ENCODE measurements around the gene KIR3DL1. TPM values are rescaled to one million over a fixed set of nuclear protein-coding genes. Genes with fewer than 3 reads are reported as not detected.
"Not testable (repeated sequence)": the region's sequence is repeated elsewhere in the genome, so short reads cannot be mapped to it uniquely, and the experiment has no call there.

Gene KIR3DL1
- total RNA-seq, 1 experiment from 2014 or later, result not detected

DNA sequence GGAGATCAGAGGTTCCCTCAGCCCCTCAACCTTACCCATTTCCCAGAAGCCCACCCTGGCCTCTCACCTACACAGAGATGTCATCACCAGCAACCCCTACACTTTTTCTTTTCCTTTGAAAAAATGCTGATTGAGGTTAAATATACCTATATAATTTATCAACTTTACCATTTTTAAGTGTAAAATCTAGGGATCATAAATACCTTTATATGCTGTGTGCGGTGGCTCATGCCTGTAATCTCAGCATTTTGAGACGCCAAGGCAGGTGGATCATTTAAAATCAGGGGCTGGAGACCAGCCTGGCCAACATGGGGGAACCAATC, 9.8 kb upstream of the KIR3DL1 start:
- no peaks in the 10 kb centered on the region for H3K9me3 ChIP-seq (ENCODE audit: control insufficient read depth, insufficient read depth, low read depth, low read length)
- no TSS peak for BruUV-seq (replicated peaks)
- H3K36me3 ChIP-seq (ENCODE audit: control insufficient read depth, insufficient read depth, low read length), result no peaks in the 10 kb centered on the region
- in situ Hi-C loops (cut with HindIII; ENCODE audit: low pct_unique_long_range_greater_than_20kb, low sequenced_read_pairs), result no loop called here
- ATAC-seq, result no peak
- H3K4me3 ChIP-seq (ENCODE audit: low read depth in 2 of 2, low read length in 2 of 2), result no peak overlapping the region
- ChIA-PET POLR2A (no interaction called here), CTCF (no interaction called here)
- H3K27me3 ChIP-seq (ENCODE audit: control insufficient read depth, insufficient read depth, low read length), result peaks cover 9% of the 10 kb centered on the region
- no peak for DNase-seq (ENCODE audit: low read depth, low spot score)
- H3K27ac ChIP-seq (ENCODE audit: low read length), result no peak overlapping the region
- intact Hi-C loops (cut with micrococcal nuclease; ENCODE audit: unreplicated experiment), result no loop called here
- TF ChIP-seq TCF7L2 (IDR thresholded peaks at IDR 0.05; ENCODE audit: low read depth, low read length) (no peak), SIN3A (IDR thresholded peaks at IDR 0.05; ENCODE audit: borderline replicate concordance, insufficient read depth, low read depth, low read length) (no peak), POLR2AphosphoS5 (IDR thresholded peaks at IDR 0.05; ENCODE audit: low read depth, low read length) (no peak)
- TF ChIP-seq, protein P1, sequence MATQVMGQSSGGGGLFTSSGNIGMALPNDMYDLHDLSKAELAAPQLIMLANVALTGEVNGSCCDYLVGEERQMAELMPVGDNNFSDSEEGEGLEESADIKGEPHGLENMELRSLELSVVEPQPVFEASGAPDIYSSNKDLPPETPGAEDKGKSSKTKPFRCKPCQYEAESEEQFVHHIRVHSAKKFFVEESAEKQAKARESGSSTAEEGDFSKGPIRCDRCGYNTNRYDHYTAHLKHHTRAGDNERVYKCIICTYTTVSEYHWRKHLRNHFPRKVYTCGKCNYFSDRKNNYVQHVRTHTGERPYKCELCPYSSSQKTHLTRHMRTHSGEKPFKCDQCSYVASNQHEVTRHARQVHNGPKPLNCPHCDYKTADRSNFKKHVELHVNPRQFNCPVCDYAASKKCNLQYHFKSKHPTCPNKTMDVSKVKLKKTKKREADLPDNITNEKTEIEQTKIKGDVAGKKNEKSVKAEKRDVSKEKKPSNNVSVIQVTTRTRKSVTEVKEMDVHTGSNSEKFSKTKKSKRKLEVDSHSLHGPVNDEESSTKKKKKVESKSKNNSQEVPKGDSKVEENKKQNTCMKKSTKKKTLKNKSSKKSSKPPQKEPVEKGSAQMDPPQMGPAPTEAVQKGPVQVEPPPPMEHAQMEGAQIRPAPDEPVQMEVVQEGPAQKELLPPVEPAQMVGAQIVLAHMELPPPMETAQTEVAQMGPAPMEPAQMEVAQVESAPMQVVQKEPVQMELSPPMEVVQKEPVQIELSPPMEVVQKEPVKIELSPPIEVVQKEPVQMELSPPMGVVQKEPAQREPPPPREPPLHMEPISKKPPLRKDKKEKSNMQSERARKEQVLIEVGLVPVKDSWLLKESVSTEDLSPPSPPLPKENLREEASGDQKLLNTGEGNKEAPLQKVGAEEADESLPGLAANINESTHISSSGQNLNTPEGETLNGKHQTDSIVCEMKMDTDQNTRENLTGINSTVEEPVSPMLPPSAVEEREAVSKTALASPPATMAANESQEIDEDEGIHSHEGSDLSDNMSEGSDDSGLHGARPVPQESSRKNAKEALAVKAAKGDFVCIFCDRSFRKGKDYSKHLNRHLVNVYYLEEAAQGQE (IDR thresholded peaks at IDR 0.05; ENCODE audit: insufficient read depth in 1 of 2, low read depth in 2 of 2, low read length in 1 of 2), result no peak
- TF ChIP-seq, protein P2, sequence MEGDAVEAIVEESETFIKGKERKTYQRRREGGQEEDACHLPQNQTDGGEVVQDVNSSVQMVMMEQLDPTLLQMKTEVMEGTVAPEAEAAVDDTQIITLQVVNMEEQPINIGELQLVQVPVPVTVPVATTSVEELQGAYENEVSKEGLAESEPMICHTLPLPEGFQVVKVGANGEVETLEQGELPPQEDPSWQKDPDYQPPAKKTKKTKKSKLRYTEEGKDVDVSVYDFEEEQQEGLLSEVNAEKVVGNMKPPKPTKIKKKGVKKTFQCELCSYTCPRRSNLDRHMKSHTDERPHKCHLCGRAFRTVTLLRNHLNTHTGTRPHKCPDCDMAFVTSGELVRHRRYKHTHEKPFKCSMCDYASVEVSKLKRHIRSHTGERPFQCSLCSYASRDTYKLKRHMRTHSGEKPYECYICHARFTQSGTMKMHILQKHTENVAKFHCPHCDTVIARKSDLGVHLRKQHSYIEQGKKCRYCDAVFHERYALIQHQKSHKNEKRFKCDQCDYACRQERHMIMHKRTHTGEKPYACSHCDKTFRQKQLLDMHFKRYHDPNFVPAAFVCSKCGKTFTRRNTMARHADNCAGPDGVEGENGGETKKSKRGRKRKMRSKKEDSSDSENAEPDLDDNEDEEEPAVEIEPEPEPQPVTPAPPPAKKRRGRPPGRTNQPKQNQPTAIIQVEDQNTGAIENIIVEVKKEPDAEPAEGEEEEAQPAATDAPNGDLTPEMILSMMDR (IDR thresholded peaks at IDR 0.05), result no peak
- H3K4me1 ChIP-seq (ENCODE audit: control insufficient read depth, insufficient read depth, low read length), result no peaks in the 10 kb centered on the region

DNA sequence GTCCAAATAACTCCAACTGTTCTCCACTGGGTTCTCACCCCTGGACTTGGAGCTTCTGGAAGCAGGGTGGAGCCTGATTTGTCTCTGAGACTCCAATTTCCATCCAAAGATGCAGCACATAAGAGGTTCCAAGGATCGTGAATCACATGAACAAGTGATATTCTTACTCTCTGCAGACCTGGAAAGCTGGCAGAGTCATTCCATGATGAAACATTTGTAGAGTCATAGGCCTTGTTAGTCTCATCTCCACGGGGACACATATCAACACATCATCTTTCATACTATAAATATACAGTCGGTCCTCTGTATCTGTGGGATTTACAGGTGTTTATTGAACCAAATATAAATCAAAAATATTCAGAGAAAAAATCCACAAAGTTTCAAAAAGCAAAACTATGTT, 1.7 kb upstream of the KIR3DL1 start:
- H3K4me1 ChIP-seq (ENCODE audit: control insufficient read depth, insufficient read depth, low read length); in situ Hi-C loops (cut with HindIII; ENCODE audit: low pct_unique_long_range_greater_than_20kb, low sequenced_read_pairs); POLR2A ChIA-PET; CTCF ChIA-PET; H3K27ac ChIP-seq (ENCODE audit: low read length); ATAC-seq; H3K4me3 ChIP-seq (ENCODE audit: low read depth in 2 of 2, low read length in 2 of 2); BruUV-seq (replicated peaks); H3K36me3 ChIP-seq (ENCODE audit: control insufficient read depth, insufficient read depth, low read length); H3K27me3 ChIP-seq (ENCODE audit: control insufficient read depth, insufficient read depth, low read length); H3K9me3 ChIP-seq (ENCODE audit: control insufficient read depth, insufficient read depth, low read depth, low read length); intact Hi-C loops (cut with micrococcal nuclease; ENCODE audit: unreplicated experiment); DNase-seq (ENCODE audit: low read depth, low spot score): not testable (repeated sequence)

DNA sequence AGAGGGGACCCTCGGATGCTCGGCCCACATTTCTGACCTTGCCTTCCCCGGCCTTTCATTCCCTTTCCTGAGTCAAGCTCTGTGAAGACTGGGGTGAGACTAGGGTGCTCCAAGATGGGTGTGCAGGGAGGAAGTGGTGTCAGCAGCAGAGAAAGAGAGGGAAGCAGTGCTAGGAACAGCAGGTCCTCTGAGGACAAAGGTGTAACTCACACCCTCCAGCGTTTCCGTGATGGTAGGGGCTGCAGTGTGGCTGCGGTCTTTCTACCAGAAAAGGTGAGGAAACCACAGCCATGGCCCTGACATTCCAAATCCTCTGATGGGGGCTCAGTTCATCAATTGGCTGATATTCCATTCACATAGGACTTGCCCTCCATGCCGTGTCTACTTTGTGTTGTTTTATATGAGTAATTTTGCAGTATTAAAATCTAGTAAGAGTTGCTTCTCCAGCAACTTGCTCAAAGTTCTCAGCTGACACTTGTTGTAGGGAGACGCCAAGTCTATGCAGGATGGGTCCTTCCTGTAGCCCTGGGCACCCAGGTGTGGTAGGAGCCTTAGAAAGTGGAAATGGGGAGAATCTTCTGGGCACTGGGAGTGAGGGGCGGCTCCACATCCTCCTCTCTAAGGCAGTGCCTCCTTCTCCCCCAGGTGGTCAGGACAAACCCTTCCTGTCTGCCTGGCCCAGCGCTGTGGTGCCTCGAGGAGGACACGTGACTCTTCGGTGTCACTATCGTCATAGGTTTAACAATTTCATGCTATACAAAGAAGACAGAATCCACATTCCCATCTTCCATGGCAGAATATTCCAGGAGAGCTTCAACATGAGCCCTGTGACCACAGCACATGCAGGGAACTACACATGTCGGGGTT, 1.6 kb downstream of the KIR3DL1 start:
- ChIA-PET POLR2A (no interaction called here), CTCF (no interaction called here)
- no TSS peak for BruUV-seq (replicated peaks)
- Histone ChIP-seq H3K36me3 (ENCODE audit: control insufficient read depth, insufficient read depth, low read length) (no peaks in the 10 kb centered on the region), H3K27me3 (ENCODE audit: control insufficient read depth, insufficient read depth, low read length) (peaks cover 2% of the 10 kb centered on the region; the same call in 1 of the 2 replicates), H3K9me3 (ENCODE audit: control insufficient read depth, insufficient read depth, low read depth, low read length) (no peaks in the 10 kb centered on the region), H3K27ac (ENCODE audit: low read length) (no peak overlapping the region), H3K4me1 (ENCODE audit: control insufficient read depth, insufficient read depth, low read length) (no peaks in the 10 kb centered on the region), H3K4me3 (ENCODE audit: low read depth in 2 of 2, low read length in 2 of 2) (no peak overlapping the region)
- in situ Hi-C loops (cut with HindIII; ENCODE audit: low pct_unique_long_range_greater_than_20kb, low sequenced_read_pairs) (no loop called here), intact Hi-C loops (cut with micrococcal nuclease; ENCODE audit: unreplicated experiment) (no loop called here)
- DNase-seq (ENCODE audit: low read depth, low spot score), result no peak
- TF ChIP-seq POLR2AphosphoS5 (IDR thresholded peaks at IDR 0.05; ENCODE audit: low read depth, low read length), result no peak
- TF ChIP-seq SIN3A (IDR thresholded peaks at IDR 0.05; ENCODE audit: borderline replicate concordance, insufficient read depth, low read depth, low read length), result no peak
- TF ChIP-seq, protein P1 (IDR thresholded peaks at IDR 0.05; ENCODE audit: insufficient read depth in 1 of 2, low read depth in 2 of 2, low read length in 1 of 2), result no peak
- TF ChIP-seq TCF7L2 (IDR thresholded peaks at IDR 0.05; ENCODE audit: low read depth, low read length), result no peak
- TF ChIP-seq, protein P2 (IDR thresholded peaks at IDR 0.05), result no peak
- no peak for ATAC-seq
